ENCODE results near the gene PTGS2.

Gene PTGS2

GRCh38 chr1:186680245-186681061, at the start of gene PTGS2:
Gene PTGS2, minus strand, starts transcription at chr1:186680423. Its CDS starts 133 bp downstream, at chr1:186680290.
- peak; percentile 5 for DNase-seq

- peak; percentile 2 for DNase-seq
Observed at GRCh38 chr1:186722711-186723309, 42.6 kb upstream of the PTGS2 start.

GRCh38 chr1:186717286-186717685, 37.1 kb upstream of the PTGS2 start:
- DNase-seq: no peak

GRCh38 chr1:186715887-186716809, 35.9 kb upstream of the PTGS2 start:
- DNase-seq: no peak

- DNase-seq: no peak
Observed at GRCh38 chr1:186710696-186711095, 30.5 kb upstream of the PTGS2 start.

DNA sequence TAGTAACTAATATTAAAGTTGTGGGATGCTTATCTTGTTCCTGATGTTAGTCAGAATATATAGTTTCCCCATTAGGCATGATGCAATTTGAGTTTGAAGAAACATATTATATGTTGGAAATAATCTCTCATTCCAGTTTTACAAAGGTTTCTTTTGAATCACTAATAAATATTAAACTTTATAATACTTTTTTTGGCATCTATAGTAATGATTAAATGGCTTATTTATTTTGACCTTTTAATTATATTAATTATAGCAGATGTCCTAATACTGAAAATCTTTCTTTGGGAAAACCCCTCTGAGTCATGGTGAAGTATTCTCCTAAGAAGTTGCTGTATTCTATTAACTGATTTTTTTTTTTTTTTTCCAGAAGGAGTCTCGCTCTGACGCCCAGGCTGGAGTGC, 28.5 kb upstream of the PTGS2 start:
- DNase-seq: no peak

GRCh38 chr1:186703209-186703766, 23.1 kb upstream of the PTGS2 start:
- no peak for DNase-seq

GRCh38 chr1:186700722-186701121, 20.5 kb upstream of the PTGS2 start:
- DNase-seq: no peak

DNA sequence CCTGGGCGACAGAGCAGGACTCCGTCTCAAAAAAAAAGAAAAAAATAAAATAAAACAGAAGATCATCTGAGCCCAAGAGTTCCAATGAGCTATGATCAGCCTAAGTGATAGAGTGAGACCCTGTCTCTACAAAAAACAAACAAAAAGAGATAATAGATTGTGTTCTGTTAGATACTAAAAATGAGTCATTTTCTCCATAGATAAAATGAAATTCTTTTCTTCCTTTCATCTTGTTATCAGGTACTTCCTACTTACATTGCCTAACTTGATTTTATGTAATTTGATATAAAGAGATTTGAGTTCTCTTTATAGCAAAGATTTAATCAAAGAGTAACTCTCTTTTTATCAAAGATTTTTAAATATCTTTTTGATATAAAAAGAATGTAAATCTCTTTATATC, 19.3 kb upstream of the PTGS2 start:
- DNase-seq: no peak

- no peak for DNase-seq
Observed at GRCh38 chr1:186689907-186690306, 9.7 kb upstream of the PTGS2 start.

DNA sequence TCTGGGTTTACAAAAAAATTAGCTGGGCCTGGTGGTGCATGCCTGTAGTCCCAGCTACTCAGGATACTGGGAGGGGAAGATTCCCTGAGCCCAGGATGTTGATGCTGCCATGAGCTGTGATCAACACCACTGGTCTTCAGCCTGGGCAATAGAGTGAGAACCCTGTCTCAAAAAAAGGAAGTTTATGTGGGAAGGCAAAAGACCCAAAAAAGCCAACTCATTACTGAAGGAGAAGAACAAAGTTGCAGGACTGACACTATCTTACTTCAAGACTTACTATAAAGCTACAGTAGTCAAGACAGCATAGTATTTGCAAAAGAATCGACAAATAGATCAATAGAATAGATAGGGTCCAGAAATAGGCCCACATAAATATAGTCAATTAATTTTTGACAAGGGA, 9.2 kb upstream of the PTGS2 start:
- DNase-seq: no peak

- DNase-seq: no peak
Observed at GRCh38 chr1:186683652-186684410, 3.6 kb upstream of the PTGS2 start.

- DNase-seq: no peak
Observed at GRCh38 chr1:186682736-186683135, 2.5 kb upstream of the PTGS2 start.

DNA sequence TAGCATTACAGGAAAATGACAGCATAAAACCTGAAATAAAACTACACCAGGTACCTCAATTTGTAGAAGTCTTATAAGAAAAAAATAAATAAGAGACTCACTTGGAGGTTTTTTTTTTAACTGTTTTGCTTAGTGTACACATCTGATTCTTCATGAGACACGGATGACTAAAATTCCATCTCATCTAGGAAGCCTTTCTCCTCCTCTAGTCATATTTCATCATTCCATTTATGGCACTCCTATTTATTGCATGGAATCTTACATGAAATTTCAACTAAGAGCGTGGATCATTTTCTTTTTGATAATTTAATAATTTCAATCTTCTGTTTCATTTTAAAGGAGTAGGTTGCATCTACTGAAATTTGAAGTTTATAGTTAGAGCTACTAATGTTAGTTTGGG, 1.6 kb upstream of the PTGS2 start:
- no peak for DNase-seq

DNA sequence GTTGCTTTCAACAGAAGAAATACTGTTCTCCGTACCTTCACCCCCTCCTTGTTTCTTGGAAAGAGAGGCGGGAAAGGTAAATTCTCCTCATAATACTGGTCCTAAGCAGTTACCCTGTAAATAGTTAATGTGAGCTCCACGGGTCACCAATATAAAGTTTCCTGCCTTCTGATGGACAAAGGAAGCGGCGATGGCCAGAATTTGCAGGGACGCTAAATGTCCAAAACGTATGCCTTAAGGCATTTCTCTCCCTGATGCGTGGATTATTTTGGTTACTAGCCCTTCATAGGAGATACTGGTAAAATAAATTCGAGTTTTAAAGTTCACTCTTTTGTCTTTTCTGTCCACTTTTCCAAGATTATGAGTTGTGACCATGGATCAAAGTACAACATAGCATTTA, 898 bp upstream of the PTGS2 start:
- no peak for DNase-seq

DNA sequence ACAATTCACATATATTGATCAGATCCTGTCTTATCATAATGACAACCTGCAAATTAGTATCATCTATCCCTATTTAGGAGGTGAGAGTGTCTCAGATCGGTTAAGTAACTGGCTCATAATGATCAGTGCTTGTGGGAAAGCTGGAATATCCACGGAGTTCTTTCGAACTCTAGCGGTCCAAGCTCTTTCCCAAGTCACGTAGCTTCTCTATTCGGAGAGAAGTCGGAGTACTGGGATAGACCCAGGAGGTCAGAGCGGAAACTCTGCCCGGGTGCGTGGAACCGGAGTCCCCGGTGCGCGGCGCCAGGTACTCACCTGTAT, 339 bp downstream of the PTGS2 start:
- DNase-seq: no peak

DNA sequence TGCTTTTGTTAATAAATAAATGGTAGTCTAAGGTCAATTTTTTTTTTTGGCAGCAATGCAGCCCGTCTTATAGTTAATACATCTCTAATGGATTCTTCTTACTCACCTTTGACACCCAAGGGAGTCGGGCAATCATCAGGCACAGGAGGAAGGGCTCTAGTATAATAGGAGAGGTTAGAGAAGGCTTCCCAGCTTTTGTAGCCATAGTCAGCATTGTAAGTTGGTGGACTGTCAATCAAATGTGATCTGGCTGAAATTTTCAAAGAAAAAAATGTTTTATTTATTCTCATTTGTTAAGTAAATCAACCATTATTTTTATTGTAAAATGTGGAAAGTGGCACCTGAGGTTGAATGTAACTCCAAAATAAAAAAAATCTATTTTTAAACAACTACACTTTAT, 2.1 kb downstream of the PTGS2 start:
- no peak for DNase-seq

- no peak for DNase-seq
Observed at GRCh38 chr1:186672596-186672995, 7.6 kb downstream of the PTGS2 start.

- no peak for DNase-seq
Observed at GRCh38 chr1:186672131-186672530, 8.1 kb downstream of the PTGS2 start.

- no peak for DNase-seq
Observed at GRCh38 chr1:186671136-186671825, 8.9 kb downstream of the PTGS2 start.

- no peak for DNase-seq
Observed at GRCh38 chr1:186670297-186671135, 9.7 kb downstream of the PTGS2 start.
